Pancreas (tissue), 10 donors: ENCODE results near the gene CCDC8. TPM values are rescaled to one million over a fixed set of nuclear protein-coding genes. Genes with fewer than 3 reads are reported as not detected.
A peak's percentile ranks its signal among the peaks of the same experiment; 100 is the strongest.

Experiments used
- ATAC-seq, 4 donors: fragments of 200-7000 bp; cut with Tn5 transposase; one replicate each; pipeline versions ENCODE4 v1.8.0 to v1.9.1; 2020; ENCODE audit warnings: mild to moderate bottlenecking in 4 of 4, moderate library complexity in 4 of 4
- DNase-seq, 6 donors: peaks; one replicate each; pipeline ENCODE4 v3.0.0-alpha.2; 2020
- FAIRE-seq: peaks from 2 replicates; lab custom pipeline; 2012; peaks lifted over from hg19 to GRCh38; lab: Jason Lieb, UNC
- H3K27ac ChIP-seq, 4 donors: fragments of 200-600 bp; sonication (generic); 1 replicate in 3 of 4; 2 replicates in 1 of 4; pipeline versions ENCODE4 v1.5.0 to v1.8.0; 2020
- H3K27me3 ChIP-seq, 4 donors: fragments of 200-600 bp; one replicate each; pipeline ENCODE4 v1.8.0; 2021
- H3K36me3 ChIP-seq, 3 donors: fragments of 200-600 bp; sonication (generic) in 1 of 3; one replicate each; pipeline versions ENCODE4 v1.5.0 to v1.8.0; 2020 to 2021
- H3K4me1 ChIP-seq, 3 donors: fragments of 200-600 bp; one replicate each; pipeline ENCODE4 v1.8.0; 2021
- H3K4me3 ChIP-seq, 4 donors: fragments of 200-600 bp; sonication (generic) in 2 of 4; one replicate each; pipeline versions ENCODE4 v1.5.0 to v1.8.0; 2020 to 2021
- H3K9me3 ChIP-seq, 4 donors: fragments of 200-600 bp; one replicate each; pipeline ENCODE4 v1.8.0; 2021
- CTCF ChIP-seq, 4 donors: fragments of 200-600 bp; sonication (generic) in 3 of 4; IDR thresholded peaks; one replicate each; pipeline versions ENCODE4 v1.5.0 to v1.8.0; 2021; ENCODE audit warnings: antibody characterized with exemption in 4 of 4
- WGBS, 2 donors: extraction: QIAGEN DNeasy Blood & Tissue Kit; methylation state at CpG; one replicate each; pipeline ENCODE4 v1.1.7; 2013; 5-methylcytosine and 5-hydroxymethylcytosine counted together
- intact Hi-C, 3 donors: fragments of 100-400 bp; cut with DNase I; formaldehyde crosslinking; loops; one replicate each; pipeline versions ENCODE4 v1.11.1 to v1.14.2; 2022
- polyA plus RNA-seq, 2 donors: library from polyadenylated mRNA; stranded (reverse); fragments of 200-250 nt; gene quantifications; one replicate each; pipeline ENCODE4 v1.2.3, GENCODE V29; 2013
- total RNA-seq, 6 donors: library from RNA; stranded (reverse); fragmentation: NEBNext Ultra II Directional in 4 of 6; extraction: Animal tissue kit (Norgen Biotek cat#: 25700) in 4 of 6; gene quantifications; one replicate each; pipeline versions ENCODE4 v1.2.1 to v1.2.4, GENCODE V29; 2021 to 2023
- donor health status: healthy with polysubstance abuse.
- donor health status: DM: no; HTN: no; CAD: no; lungs with moderate emphysema.
- donor health status: DM: no; HTN: no; CAD: no.
- donor health status: control.
- donor health status: control.
- donor health status: Bipolar disorder and iron deficiency.
- donor health status: DM: yes; HTN: yes; CAD: no.
- donor health status: DM: no; HTN: no; CAD: no.
- donor health status: DM: no; HTN: no; CAD: no.
- donor health status: DM: yes; HTN: yes; CAD: no.

The CCDC8 gene
- total and polyA plus RNA-seq, 8 donors: 8.2 to 22.0 (median 12.0) TPM

- 68 to 71% methylated on average over 21 of the region's 21 CpGs for WGBS, 2 donors
- Histone ChIP-seq H3K4me1 (no peaks in the 10 kb centered on the region), H3K9me3 (no peaks in the 10 kb centered on the region), H3K27ac (no peak overlapping the region), H3K27me3 (no peaks in the 10 kb centered on the region), H3K4me3 (no peak overlapping the region), H3K36me3 (peaks cover 0 to 17% (median 12%) of the 10 kb centered on the region in 3 donors)
- ATAC-seq: peak in 2 of 4 donors; percentile 18 to 22
- intact Hi-C loops: loop anchor here in 2 of 3 donors (5.0 kb wide), 3 partner anchors 94 to 111 kb away; no protein-coding TSS in a partner anchor
- DNase-seq: peak in 2 of 6 donors; percentile 50 to 55
- no peak for FAIRE-seq
- no peak for TF ChIP-seq CTCF (IDR thresholded peaks at IDR 0.05)
Observed at GRCh38 chr19:46393456-46394401, 19.6 kb downstream of the CCDC8 start.

GRCh38 chr19:46392837-46393236 is 20.5 kb downstream of the CCDC8 start:
- WGBS, 2 donors: 54 to 57% methylated on average over 4 of the region's 4 CpGs
- TF ChIP-seq CTCF (IDR thresholded peaks at IDR 0.05): no peak
- no peak overlapping the region for H3K27ac ChIP-seq
- no peak overlapping the region for H3K4me3 ChIP-seq
- DNase-seq (no peak), ATAC-seq (no peak), FAIRE-seq (no peak)
- H3K4me1 ChIP-seq: no peaks in the 10 kb centered on the region
- intact Hi-C loops: loop anchor here in 2 of 3 donors (5.0 kb wide), 3 partner anchors 94 to 111 kb away; no protein-coding TSS in a partner anchor
- peaks cover 0 to 17% (median 12%) of the 10 kb centered on the region in 3 donors for H3K36me3 ChIP-seq
- no peaks in the 10 kb centered on the region for H3K9me3 ChIP-seq
- no peaks in the 10 kb centered on the region for H3K27me3 ChIP-seq

- no peaks in the 10 kb centered on the region for H3K4me1 ChIP-seq
- intact Hi-C loops: loop anchor here in 2 of 3 donors (5.0 kb wide), 3 partner anchors 95 to 110 kb away; no protein-coding TSS in a partner anchor
- 77 to 78% methylated on average over 21 of the region's 21 CpGs for WGBS, 2 donors
- H3K36me3 ChIP-seq: peaks cover 4 to 17% (median 12%) of the 10 kb centered on the region in 3 donors
- H3K27ac ChIP-seq: no peak overlapping the region
- FAIRE-seq (no peak), DNase-seq (peak in 2 of 6 donors; percentile 24 to 65), ATAC-seq (no peak)
- no peak overlapping the region for H3K4me3 ChIP-seq
- H3K9me3 ChIP-seq: no peaks in the 10 kb centered on the region
- no peaks in the 10 kb centered on the region for H3K27me3 ChIP-seq
- TF ChIP-seq CTCF (IDR thresholded peaks at IDR 0.05): no peak
Observed at GRCh38 chr19:46392252-46392801, 21.0 kb downstream of the CCDC8 start.

- H3K27ac ChIP-seq: no peak overlapping the region
- no peak for TF ChIP-seq CTCF (IDR thresholded peaks at IDR 0.05)
- no peaks in the 10 kb centered on the region for H3K27me3 ChIP-seq
- no peaks in the 10 kb centered on the region for H3K9me3 ChIP-seq
- no peak overlapping the region for H3K4me3 ChIP-seq
- DNase-seq (peak in 3 of 6 donors; percentile 19 to 52 (median 51)), ATAC-seq (no peak), FAIRE-seq (no peak)
- intact Hi-C loops: loop anchor here in 2 of 3 donors (5.0 kb wide), 3 partner anchors 96 to 109 kb away; no protein-coding TSS in a partner anchor
- no peaks in the 10 kb centered on the region for H3K4me1 ChIP-seq
- 90 to 91% methylated on average over 33 of the region's 33 CpGs for WGBS, 2 donors
- H3K36me3 ChIP-seq: peaks cover 4 to 17% (median 12%) of the 10 kb centered on the region in 3 donors
Observed at GRCh38 chr19:46391296-46392251, 21.8 kb downstream of the CCDC8 start.
